GM21423 (cell line): ENCODE measurements around the gene RAET1E.
"Not testable (repeated sequence)": the region's sequence is repeated elsewhere in the genome, so short reads cannot be mapped to it uniquely, and the experiment has no call there.

Experiments
- ATAC-seq: cut with Tn5 transposase; IDR thresholded peaks from one replicate; pipeline ENCODE4 v1.9.1; 2021; ENCODE audit warnings: mild to moderate bottlenecking, moderate library complexity; ENCODE audit not compliant: unreplicated experiment

The RAET1E gene

DNA sequence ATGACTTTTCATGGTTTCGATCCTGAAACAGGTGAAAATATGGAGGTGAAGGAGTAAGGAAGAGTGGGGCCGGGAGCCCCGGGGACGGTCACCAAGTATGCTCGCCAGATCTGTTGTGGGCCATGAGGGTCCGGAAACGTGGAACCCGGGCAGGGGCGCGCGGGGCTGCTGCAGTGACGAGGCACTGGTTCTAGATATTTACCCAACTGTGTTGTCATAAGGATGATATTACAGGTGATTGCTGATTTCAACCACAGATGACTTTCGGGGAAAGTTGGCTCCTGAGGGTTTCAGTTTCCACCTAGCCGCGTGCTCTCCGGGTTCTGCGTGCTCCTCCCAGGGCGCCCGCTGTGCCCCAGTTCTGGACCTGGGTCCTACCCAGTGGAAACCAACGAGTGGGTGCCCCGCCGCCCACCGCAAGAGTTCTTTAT lies 12.8 kb upstream of the RAET1E start:
- no peak for ATAC-seq

DNA sequence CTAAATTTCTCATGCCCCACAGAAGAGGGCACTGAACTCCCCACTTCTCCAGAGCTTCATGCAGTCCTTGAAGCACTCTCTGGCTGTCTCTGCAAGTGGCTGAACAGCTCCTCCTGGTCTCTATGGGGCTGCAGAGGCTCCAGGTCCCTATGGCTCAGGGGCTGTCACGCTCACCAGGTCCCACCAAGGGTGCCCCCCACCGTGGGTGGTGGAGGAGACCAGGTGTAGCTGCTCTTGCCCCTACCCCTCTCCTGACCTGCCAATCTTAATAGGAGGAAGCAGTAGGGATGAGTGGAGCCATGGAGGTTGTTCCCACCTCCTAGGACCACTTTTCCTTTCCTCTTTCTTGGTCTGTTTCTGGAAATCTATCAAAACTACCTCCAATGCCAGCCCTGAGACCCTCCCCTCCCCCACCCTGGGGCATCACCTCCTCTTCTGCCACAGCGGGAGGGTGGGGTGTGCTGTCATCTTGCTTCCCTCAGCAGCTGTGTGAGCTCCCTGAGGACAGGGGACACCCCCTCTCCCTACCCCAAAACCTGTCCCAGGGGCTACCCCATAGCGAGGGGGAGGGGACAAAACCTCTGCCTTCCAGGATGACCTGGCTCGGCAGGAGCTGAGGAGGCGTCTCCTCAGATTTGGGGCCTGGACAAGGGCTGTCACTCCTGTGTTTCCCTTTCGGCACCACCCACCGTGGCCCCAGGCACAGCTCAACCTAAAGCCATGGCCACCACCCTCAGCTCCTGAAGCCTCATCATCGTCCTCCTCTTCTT lies 12.0 kb upstream of the RAET1E start:
- no peak for ATAC-seq

DNA sequence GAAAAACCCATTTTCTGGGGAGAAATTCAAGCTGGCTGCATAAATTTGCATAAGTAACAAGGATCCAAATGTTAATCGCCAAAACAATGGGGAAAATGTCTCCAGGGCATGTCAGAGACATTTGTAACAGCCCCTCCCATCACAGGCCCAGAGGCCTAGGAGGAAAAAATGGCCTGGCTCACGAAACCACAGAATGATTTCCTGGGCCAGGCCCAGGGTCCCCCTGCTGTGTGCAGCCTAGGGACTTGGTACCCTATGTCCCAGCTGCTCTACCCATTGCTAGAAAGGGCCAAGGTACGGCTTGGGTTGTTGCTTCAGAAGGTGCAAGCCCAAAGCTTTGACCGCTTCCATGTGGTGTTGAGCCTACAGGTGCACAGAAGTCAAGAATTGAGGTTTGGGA lies 10.6 kb upstream of the RAET1E start:
- ATAC-seq: not testable (repeated sequence)

DNA sequence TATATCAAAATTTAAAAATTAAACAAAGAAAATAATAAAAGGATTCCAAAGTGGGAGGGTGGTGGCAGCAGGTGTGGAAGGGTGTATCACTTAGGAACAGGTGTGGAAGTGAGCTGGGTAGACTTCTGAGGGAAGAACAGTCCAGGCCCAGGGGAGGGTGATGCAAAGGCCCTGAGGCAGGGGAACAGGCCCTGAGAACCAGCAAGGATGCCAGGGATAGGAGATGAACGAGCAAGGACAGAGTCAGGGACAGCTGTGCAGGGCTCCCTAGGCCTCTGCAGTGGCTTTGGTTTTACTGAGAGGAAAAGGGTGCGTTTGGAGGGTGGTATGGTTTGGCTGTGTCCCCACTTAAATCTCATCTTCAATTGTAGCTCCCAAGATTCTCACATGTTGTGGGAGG lies 9.4 kb upstream of the RAET1E start:
- ATAC-seq: no peak

DNA sequence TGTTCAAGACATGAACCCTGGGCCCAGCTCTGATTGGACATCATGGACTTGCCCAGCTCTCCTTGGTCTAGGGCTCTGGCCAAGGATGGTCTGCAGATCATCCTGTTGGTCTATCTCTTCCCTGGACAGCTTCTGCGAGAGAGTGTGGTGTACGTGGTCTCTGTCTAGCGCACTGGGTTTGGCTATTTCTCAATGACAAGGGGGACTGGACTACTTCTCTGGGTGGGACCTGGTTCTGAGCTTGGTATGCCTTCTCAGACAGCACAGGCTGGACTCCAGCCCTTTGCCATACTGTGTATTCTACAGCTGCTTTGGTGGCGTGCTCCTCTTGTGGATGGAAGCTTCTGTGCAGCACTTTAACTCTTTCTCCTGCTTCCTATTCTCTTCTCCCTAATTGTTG lies 8.5 kb upstream of the RAET1E start:
- ATAC-seq: no peak

DNA sequence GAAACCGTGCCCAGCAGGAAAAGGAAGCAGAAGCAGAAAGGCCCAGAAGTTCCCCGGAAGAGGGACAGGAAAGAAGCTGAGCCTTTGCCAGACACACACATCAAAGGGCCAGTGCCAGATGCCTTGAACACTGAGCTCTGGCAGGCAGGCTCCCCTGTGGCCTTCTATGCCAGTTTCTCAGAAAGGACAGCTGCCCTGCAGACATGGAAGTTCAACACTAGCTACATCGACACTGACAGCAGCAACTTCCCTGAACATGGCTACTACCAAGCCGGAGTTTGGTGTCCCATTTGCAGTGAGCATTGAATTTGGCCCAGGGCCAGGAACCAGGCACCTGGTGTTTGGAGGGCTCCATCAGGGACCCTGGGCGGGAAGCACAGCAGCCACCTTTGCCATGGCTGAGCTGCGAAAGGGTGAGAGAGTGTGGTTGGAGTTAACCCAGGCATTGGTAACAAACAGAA lies 8.0 kb upstream of the RAET1E start:
- ATAC-seq: no peak

DNA sequence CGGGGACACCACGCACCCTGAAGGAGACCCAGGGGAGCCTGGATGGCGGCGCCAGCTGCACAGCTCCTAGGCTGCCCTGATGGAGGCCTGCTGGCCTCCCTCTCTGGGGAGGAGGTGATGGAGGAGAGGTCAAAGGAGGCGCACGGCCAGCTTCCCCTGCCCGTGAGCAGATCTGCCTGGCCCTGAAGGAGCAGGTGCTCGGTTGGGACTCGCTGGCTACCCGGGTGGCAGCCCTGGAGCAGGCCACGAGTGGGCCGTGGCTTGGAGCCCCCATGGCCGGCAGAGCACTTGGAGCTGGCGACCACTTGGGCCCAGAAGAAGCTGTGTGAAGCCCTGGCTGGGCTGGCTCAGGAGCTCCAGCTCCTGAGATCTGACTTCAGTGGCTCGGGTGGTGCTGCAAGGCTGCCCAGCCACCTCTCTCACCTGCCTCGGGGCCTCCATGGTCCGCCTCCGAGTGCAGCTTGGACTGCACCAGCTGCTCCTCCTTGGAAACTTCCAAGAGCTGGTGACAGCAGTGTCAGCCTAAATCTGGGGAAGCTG lies 7.5 kb upstream of the RAET1E start:
- no peak for ATAC-seq

DNA sequence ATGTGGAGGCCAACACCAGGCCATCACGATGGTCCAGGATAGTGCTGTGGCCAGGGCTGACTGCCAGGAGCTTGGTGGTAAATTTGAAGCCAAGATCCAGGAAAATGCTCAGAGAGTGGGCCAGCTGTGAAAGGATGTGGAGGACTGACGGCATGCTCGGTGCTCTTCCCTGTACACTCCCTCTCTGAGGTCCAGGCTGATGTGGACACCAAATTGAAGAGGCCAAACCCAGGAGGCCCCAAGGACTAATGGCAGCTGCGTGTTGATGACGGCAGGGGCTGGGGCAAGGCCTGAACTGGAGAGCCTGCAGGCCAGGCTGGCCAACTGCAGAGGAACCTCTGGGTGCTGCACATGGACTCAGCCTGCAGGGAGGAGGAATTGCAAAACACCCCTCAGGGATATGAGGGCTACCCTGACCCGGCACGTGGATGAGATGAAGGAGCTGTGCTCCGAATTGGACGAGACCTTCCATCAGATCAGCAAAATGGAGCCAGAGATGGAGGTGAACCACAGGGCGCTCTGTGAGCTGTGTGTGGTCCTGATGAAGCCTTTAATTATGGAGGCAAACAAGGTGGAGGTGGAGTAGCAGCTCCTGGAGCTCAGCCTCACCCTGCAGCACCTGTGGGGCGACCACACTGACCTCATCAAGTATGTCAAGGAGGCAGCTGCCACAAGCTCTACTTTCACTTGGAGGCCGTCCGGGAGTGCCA lies 6.9 kb upstream of the RAET1E start:
- no peak for ATAC-seq

DNA sequence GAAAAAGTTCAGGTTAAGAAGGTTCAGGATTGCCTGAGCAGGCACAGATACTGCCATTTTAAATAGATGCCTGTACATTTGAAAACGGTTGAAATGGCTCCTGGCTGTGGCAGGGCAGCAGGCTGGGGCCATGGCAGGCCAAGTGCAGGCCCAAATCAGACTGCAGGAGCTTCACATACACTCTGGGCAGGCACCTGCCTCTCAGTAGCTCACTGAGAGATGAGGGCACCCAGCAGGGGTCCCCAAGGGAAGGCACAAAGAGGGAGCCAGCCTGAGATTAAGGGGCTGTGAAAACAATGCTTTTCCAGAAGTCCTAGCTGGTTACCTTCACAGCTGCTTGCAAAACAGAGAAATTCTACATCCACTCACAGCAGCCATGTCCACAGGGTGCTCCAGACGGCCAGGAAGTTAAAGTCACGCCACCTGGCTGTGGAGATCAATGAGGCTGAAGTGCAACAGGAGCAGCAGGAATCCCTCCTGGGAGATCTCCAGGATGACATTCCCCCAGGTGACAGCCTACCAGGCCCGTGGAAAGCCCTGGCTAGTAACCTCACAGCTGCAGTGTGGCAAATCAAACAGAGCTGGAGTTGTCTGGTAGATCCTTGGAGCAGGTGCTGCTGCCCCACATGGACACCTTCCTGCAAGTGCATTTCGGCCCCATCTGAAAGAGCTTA lies 6.2 kb upstream of the RAET1E start:
- no peak for ATAC-seq

DNA sequence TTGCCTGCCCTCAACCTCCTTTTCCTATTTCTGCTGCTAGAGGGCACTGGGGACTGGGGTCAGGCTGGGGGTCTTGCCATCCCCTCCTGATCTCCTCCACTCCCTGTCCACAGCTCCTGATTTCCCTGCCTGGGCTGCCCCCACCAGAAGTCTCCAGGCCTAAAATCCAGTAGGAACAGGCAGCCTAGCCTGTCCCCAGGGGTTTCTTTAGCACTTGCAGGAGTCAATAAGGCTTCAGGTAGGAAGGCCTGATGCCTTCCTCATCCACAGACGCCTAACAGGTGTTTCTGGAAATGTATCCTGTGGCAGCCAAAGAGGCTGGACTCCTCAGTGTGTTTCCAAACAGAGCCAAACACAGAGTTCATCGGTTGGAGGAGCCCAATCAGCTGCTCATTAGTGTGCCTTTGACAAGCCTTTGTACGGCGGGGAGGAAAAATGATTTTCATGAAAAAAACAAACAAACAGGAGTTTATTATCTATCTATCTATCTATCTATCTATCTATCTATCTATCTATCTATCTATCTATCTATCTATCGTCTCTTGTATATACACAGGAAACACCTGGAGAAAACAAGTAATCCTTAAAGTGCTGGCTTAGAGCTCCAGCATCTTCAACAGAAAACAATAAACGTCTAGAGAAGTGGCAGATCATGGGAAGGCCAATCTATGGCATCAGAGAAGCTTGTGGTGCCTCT lies 3.7 kb upstream of the RAET1E start:
- no peak for ATAC-seq

DNA sequence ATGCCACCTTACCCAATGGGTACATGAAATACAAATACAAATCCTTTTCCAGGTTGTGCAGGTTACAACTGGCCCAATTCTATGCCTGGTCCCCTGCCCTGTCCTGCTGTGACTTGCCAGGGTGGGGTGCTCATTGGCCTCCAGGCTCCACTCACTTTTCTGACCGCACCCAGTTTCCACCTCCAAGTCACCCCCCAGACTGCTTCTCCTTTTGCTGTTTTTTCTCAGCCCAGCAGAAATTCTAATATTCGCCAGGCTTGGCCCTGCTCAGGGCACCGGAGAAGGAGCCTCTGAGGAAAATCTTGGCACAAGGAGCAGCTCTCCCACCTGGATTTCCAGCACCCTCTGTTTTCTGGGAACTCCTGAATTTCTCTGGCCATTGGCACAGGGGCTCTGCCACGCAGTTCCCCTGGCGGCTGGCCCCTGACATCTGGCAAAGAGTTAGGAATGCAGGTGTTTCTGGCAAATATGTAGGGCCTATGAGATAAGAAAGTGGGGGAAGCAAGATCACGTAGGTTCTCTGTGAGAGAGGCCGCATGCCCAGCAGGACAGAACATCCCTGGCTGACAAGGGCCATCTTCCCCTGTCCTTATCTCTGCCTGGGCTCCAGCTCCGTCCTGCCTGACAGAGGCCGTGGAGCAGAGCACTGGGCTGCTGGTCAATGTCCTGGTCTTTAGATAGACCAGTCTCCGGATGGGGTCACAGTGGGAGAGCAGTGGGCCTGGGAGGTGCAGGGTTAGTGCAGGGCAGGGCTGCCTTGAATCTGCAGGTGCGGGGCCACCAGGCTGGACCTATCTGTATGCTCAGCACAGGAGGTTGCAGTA lies 2.9 kb upstream of the RAET1E start:
- ATAC-seq: no peak

DNA sequence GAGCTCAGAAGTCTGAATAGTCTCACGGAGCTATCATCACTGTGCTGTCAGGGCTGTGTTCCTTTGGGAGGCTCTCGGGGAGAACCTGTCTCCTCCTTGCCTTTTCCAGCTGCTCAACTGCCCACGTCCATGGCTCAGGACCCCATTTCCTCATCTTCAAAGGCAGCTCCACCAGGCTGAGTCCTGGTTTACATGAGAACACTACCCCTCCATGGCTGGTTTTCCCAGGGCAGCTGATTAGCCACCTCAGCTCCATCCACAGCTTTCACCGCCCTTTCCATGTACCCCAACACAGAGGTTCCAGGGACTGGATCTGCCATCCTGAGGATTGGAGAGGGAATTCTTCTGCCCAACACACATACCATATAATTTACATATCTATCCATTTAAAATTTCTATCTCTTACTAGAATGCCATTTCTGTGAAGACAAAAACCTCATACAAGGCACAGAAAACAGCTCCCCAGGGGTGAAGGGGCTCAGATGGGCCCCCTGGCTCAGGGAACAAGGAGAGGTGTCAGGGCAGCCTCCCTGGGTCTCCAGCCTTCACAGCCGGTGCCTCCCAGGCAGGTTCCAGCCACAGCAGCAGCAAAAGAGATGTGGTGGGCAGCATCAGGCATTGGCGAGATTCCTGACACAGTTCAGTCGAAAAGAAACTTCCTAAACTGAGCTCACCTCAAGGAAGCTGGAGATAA lies 2.2 kb upstream of the RAET1E start:
- no peak for ATAC-seq

DNA sequence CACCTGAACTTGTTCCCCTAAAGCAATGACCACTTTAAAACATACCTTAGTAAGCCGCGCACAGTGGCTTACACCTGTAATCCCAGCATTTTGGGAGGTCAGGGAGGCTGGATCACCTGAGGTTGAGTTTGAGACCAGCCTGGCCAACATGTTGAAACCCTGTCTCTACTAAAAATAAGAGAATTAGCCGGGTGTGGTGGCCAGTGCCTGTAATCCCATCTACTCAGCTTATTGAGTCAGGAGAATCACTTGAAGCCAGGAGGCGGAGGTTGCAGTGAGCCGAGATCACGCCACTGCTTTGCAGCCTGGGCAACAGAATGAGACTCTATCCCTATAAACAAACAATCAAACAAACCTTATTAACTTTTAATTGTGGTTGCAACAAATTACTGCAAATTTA lies 1.6 kb upstream of the RAET1E start:
- ATAC-seq: no peak

DNA sequence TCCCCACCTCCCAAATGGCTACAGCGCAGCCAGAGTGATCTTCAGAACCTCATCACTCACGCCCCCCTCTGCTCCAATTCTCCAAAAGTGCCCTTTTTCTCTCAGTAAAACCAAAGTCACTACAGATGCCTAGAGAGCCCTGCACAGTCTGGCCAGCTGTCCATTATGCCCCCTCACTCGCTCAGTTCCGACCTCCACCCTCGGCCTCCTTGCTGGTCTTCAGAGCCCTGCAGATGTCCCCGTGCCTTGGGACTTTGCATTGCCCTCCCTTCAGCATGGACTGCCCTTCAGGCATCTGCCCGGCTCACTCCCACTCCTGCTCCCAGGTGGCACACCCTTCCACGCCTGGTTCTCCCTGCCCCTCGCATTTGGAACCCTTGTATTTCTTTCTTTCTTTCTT lies 1.1 kb upstream of the RAET1E start:
- no peak for ATAC-seq

DNA sequence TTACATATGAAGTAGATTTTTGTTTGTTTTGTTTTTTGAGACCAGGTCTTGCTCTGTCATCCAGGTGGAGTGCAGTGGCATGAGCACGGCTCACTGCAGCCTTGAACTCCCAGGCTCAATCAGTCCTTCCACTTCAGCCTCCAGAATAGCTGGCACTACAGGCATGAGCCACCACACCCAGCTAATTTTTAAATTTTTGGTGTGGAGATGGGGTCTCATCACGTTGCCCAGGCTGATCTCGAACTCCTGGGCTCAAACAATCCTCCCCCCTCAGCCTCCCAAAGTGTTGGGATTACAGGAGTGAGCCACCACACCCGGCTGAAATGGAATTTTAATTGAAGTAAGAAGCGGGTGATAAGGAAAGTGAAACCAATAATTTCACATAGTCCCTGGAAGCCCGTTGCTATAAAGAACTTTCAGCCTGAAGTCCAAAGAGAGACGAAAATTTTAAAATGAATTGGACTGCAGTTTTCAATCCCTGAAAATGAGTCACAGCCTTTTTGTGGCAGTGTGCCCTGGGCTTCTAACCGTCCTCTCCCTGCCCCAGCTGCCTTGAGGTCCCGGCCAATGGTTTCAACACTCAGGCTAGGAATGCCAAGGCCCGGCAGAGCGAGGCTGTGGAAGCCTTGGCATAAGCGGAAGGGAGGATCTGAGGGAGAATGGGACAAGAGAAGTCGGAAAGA lies 757 bp downstream of the RAET1E start:
- no peak for ATAC-seq

DNA sequence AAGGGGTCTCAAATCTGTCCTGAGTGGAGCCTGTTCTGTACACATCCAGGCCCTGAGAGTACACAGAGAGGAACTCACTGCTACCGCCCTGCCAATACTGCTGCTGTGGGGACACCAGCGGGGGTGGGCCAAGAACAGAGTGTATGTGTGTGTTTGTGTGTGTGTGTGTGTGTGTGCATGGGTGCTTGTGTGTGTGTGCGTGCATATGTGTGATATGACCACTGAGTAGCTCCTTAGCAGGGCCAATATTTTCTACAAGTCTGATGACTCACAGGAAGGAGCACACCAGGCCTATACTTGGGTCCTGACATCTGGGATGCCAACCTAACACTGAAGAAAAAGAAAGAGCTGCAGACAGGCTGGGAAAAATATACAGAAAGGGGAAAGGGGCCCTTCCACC lies 1.4 kb downstream of the RAET1E start:
- ATAC-seq: no peak

DNA sequence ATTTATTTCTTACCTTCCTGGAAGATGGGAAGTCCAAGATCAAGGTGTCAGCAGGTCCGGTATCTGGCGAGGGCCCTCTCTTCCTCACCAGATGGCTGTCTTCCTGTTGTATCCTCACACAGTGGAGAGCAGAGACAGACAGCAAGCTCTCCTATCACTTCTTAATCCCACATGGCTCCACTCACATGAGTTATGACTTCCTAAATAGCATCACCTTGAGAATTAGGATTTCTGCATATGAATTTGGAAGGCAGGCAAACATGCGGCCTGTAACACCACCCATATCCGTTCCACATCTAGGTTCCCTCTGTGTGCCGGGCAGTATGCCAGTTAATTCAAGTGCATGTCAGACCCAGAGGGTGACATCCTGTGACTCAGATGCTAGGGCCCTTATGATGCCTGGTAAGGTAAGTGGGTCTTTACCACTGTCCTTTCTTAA lies 2.1 kb downstream of the RAET1E start:
- ATAC-seq: no peak

DNA sequence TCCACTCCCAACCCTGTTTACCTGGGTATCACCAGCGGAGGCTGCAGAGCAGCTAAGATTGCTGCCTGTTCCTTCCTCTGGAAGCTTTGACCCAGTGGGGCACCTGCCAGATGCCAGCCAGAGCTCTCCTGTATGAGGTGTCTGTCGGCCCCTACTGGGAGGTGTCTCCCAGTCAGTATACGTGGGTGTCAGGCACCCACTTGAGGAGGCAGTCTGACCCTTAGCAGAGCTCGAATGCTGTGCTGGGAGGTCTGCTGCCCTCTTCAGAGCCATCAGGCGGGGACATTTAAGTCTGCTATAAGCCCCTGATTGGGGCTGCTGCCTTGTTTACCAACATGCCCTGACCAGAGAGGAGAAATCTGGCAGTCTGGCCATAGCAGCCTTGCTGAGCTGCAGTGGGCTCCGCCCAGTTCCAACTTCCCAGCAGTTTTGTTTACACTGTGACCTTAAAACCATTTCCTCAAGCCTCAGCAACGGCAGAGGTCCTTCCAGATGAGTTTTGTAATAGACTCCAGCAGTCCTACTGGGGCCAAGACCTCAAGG lies 2.8 kb downstream of the RAET1E start:
- ATAC-seq: no peak

DNA sequence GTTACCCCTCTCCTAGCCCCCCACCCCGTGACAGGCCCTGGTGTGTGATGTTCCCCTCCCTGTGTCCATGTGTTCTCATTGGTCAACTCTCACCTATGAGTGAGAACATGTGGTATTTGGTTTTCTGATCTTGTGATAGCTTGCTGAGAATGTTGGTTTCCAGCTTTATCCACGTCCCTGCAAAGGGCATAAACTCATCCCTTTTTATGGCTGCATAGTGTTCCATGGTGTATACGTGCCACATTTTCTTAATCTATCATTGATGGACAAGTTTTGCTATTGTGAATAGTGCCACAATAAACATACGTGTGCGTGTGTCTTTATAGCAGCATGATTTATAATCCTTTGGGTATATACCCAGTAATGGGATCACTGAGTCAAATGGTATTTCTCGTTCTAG lies 6.0 kb downstream of the RAET1E start:
- ATAC-seq: not testable (repeated sequence)
